Ovary (tissue), 3 donors: ENCODE data around the gene TEF.

Experiments used
- EP300 ChIP-seq: sonication (generic); formaldehyde crosslinking; IDR thresholded peaks from one replicate; pipeline ENCODE4 v1.6.1; 2017; ENCODE audit warnings: antibody characterized with exemption
- POLR2A ChIP-seq: fragments of 450-650 bp; IDR thresholded peaks from one replicate; pipeline ENCODE4 v1.6.1; 2017; ENCODE audit warnings: antibody characterized with exemption, mild to moderate bottlenecking, moderate library complexity
- TF ChIP-seq, protein P1 (sequence below), 3 donors: fragments of 450-650 bp in 2 of 3; fragments of 200-600 bp in 1 of 3; IDR thresholded peaks; one replicate each; pipeline versions ENCODE4 v1.5.1 to v1.8.0; 2016 to 2022; ENCODE audit warnings: antibody characterized with exemption in 3 of 3, mild to moderate bottlenecking in 1 of 3
- donor health status: DM: no; HTN: no; CAD: no.

DNA sequence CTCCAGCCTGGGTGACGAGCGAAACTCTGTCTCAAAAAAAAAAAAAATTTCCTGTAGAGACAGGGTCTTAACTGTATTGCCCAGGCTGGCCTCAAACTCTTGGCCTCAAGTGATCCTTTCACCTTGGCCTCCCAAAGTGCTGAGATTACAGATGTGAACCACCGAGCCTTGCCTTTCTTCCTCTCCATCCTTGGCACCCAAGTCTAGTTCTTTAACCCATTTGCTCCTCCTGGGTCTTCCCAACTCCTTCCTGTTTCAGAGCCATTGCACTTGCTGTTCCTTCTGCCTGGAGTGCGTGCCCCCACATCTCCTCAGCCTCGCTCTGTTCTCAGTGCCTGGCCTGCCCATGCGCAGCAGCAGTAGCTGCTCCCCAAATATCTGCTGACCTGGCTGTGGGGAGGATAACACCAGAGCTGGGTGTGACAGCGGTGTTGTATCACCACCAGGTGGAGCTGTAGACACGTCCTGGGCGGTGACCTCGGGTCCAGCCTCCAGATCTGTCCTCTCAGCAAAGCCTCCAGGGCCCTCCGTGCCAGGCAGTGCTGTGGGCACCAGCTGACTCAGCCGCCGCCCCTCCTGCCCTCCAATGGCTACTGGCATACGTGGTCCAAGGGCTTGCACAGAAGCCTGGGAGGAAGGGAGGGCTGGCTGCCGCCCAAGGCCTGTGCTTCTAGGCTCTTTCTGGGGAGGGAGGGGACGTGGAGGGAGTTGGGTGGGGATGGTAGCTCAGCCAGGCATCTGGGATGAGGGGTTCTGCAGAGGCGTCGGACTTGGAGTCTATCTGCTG is 22.0 kb downstream of the TEF start:
- TF ChIP-seq, protein P1, sequence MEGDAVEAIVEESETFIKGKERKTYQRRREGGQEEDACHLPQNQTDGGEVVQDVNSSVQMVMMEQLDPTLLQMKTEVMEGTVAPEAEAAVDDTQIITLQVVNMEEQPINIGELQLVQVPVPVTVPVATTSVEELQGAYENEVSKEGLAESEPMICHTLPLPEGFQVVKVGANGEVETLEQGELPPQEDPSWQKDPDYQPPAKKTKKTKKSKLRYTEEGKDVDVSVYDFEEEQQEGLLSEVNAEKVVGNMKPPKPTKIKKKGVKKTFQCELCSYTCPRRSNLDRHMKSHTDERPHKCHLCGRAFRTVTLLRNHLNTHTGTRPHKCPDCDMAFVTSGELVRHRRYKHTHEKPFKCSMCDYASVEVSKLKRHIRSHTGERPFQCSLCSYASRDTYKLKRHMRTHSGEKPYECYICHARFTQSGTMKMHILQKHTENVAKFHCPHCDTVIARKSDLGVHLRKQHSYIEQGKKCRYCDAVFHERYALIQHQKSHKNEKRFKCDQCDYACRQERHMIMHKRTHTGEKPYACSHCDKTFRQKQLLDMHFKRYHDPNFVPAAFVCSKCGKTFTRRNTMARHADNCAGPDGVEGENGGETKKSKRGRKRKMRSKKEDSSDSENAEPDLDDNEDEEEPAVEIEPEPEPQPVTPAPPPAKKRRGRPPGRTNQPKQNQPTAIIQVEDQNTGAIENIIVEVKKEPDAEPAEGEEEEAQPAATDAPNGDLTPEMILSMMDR (IDR thresholded peaks at IDR 0.05) = peak; percentile 93 to 97 (median 97)
- TF ChIP-seq POLR2A (no peak), EP300 (no peak)
